ENCODE data around the gene SNX5.

The SNX5 gene

GRCh38 chr20:17928211-17928611 is 40.4 kb downstream of the SNX5 start:
- TF ChIP-seq, protein P1, sequence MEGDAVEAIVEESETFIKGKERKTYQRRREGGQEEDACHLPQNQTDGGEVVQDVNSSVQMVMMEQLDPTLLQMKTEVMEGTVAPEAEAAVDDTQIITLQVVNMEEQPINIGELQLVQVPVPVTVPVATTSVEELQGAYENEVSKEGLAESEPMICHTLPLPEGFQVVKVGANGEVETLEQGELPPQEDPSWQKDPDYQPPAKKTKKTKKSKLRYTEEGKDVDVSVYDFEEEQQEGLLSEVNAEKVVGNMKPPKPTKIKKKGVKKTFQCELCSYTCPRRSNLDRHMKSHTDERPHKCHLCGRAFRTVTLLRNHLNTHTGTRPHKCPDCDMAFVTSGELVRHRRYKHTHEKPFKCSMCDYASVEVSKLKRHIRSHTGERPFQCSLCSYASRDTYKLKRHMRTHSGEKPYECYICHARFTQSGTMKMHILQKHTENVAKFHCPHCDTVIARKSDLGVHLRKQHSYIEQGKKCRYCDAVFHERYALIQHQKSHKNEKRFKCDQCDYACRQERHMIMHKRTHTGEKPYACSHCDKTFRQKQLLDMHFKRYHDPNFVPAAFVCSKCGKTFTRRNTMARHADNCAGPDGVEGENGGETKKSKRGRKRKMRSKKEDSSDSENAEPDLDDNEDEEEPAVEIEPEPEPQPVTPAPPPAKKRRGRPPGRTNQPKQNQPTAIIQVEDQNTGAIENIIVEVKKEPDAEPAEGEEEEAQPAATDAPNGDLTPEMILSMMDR (IDR thresholded peaks at IDR 0.05; ENCODE audit: borderline replicate concordance, insufficient read depth, low read depth, low read length): no peak
- H3K4me3 ChIP-seq (ENCODE audit: low read depth, low read length): no peak overlapping the region

DNA sequence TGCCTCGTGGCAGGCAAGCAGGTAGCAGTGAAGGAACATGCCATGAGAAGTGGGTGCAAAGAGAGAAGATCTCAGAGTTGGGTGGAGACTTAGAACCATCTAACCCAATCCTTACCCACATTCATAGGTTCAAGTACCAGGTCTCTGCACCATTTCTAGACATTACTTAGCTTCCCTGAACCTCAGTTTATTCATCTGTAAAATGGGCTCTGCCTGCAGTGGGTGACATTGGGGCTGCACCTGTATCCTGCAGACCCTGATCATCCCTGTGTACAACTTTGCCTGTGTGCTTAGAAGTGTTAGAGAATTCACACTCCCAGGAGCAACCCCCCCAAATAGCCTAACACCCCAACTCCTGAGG is 42.7 kb downstream of the SNX5 start:
- TF ChIP-seq, protein P1 (IDR thresholded peaks at IDR 0.05; ENCODE audit: borderline replicate concordance, insufficient read depth, low read depth, low read length): no peak
- no peak overlapping the region for H3K4me3 ChIP-seq (ENCODE audit: low read depth, low read length)

DNA sequence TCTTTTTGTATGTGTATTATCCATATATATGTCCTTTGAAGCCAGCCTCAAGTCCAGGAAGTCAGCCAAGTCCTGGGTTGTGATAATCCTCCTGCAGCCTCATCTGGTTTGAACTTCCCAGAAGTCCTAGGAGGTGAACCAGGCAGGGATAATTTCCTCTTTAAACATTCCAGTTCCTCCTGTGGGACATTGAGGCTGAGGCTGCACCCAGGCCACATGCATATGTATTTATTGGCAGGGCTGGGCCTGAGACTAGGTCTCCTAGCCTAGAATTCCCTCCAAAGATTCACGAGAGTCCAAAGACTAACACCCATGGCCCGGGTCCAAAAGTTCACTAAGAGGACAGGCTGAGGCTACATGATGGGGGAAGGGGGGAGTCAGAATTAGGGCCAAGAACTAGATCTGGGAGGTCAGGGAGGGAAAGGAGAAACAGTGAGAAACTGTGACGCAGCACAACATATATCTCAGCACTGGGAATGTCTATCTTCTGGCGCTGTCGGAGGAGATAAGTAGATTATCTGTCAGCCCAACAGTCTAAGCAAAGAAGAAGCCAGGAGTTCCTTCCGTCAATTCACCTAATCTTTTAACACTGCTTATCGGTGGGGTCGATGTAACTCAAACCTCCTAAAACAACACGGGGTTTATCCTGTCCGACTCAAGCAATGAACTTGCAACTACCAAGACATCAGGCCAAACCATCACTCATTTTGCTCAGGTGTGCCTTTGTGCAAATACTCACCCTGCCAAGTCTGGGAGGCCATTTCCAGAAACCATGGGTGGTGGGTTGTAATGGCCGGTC is 43.3 kb downstream of the SNX5 start:
- H3K4me3 ChIP-seq (ENCODE audit: low read depth, low read length): no peak overlapping the region
- TF ChIP-seq, protein P1 (IDR thresholded peaks at IDR 0.05; ENCODE audit: borderline replicate concordance, insufficient read depth, low read depth, low read length): no peak

DNA sequence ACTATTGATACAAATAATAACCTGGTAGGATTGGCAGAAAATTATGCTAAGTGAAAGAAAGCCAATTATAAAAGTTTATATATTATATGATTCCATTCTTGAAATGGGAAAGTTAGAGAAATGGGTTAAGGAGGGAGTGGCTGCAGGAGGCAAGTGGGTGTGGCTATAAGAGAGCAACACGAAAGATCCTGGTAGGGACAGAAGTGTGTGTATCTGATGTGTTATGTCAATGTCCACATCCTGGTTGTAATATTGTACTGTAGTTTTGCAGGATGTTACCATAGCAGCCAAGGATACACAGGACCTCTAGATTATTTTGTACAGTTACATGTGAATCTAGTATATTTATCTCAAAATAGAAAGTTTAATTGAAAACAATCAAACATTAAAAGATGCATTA is 46.8 kb downstream of the SNX5 start:
- no peak overlapping the region for H3K4me3 ChIP-seq (ENCODE audit: low read depth, low read length)
- TF ChIP-seq, protein P1 (IDR thresholded peaks at IDR 0.05; ENCODE audit: borderline replicate concordance, insufficient read depth, low read depth, low read length): no peak

- TF ChIP-seq, protein P1 (IDR thresholded peaks at IDR 0.05; ENCODE audit: borderline replicate concordance, insufficient read depth, low read depth, low read length): no peak
- H3K4me3 ChIP-seq (ENCODE audit: low read depth, low read length): no peak overlapping the region
Measured at GRCh38 chr20:17919149-17919548, 49.4 kb downstream of the SNX5 start.

DNA sequence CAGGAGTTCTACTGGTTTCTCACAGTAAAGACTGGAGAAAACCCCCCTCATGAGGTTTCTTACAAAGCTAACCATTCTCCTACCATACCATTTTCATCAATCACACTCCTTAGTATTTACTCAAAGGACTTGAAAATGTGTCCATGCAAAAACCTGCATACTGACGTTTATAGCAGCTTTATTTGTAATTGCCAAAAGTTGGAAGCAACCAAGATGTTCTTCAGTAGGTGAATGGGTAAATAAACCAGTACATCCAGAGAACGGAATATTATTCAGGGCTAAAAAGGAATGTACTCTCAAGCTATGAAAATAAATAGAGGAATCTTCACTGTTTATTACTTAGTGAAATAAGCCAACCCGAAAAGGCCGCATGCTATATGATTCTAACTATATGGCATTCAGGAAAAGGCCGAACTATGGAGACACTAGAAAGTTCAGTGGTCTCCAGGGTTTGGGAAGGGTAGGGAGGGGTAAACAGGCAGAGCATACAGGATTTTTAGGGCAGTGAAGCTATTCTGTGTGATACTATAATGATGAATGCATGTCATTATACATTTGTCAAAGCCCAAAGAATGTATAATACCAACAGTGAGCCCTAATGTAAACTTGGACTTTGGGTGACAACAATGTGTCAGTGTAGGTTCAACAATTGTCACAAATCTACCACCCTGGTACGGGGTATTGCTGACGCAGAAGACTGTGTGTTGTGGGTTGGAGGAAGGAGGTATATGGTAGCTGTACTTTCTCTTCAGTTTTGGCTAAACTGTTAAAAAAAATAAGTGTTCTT is 50.6 kb downstream of the SNX5 start:
- H3K4me3 ChIP-seq (ENCODE audit: low read depth, low read length): no peak overlapping the region

More for the DNA sequence above, 50.6 kb downstream of the SNX5 start:
- TF ChIP-seq, protein P1 (IDR thresholded peaks at IDR 0.05; ENCODE audit: borderline replicate concordance, insufficient read depth, low read depth, low read length): no peak

All from GM12875 (cell line).